SK-N-SH (cell line): Measurements from ENCODE around the gene S100P. TPM values are rescaled to one million over a fixed set of nuclear protein-coding genes. Genes with fewer than 3 reads are reported as not detected.

Experiments used
- CTCF ChIA-PET: fragments of 300-600, 350-600 bp; formaldehyde crosslinking; extraction: SDS; loops from one replicate; lab custom pipeline; 2021; lab: Yijun Ruan, JAX
- POLR2A ChIA-PET: fragments of 350-600 bp; sonication (Branson Sonifier 250); formaldehyde crosslinking; extraction: SDS; loops from one replicate; lab custom pipeline; 2020; ENCODE audit warnings: antibody characterized with exemption, inconsistent platforms; lab: Yijun Ruan, JAX
- DNase-seq: peaks from one replicate; pipeline ENCODE4 v3.0.0; 2012
- H2AFZ ChIP-seq: fragments of 200-600 bp; sonication (generic); 2 replicates; pipeline ENCODE4 v1.8.1; 2016; ENCODE audit warnings: antibody characterized with exemption, mild to moderate bottlenecking, low read depth
- H3F3A ChIP-seq: fragments of 200-600 bp; sonication (generic); replicated peaks from 2 replicates; pipeline ENCODE3; 2016; ENCODE audit warnings: antibody characterized with exemption, mild to moderate bottlenecking; ENCODE audit not compliant: insufficient read depth
- H3K27ac ChIP-seq, 2 experiments: fragments of 200-500 bp in 1 of 2; fragments of 200-600 bp in 1 of 2; sonication (Bioruptor generic) in 1 of 2; sonication (generic), shearing (Covaris generic) in 1 of 2; 2 replicates each; pipeline versions ENCODE4 v1.5.1 to v1.6.1; 2014 to 2016; ENCODE audit warnings: low read depth in 2 of 2, inconsistent platforms in 1 of 2, low read length in 1 of 2, mild to moderate bottlenecking in 1 of 2, mixed read lengths in 1 of 2
- H3K27me3 ChIP-seq: fragments of 200-600 bp; sonication (generic), shearing (Covaris generic); 2 replicates; pipeline ENCODE4 v1.6.1; 2016; ENCODE audit warnings: mixed run types; ENCODE audit not compliant: insufficient read depth
- H3K36me3 ChIP-seq, 2 experiments: fragments of 200-500 bp in 1 of 2; fragments of 200-600 bp in 1 of 2; sonication (Bioruptor generic) in 1 of 2; sonication (generic) in 1 of 2; replicated peaks in 1 of 2; 2 replicates each; pipeline versions ENCODE3 to v1.5.1; 2014 to 2016; ENCODE audit warnings: low read length in 1 of 2, mild to moderate bottlenecking in 1 of 2; ENCODE audit not compliant: insufficient read depth in 2 of 2, control insufficient read depth in 1 of 2
- H3K4me1 ChIP-seq, 2 experiments: fragments of 200-500 bp in 1 of 2; fragments of 200-600 bp in 1 of 2; sonication (Bioruptor generic) in 1 of 2; sonication (generic), shearing (Covaris generic) in 1 of 2; 2 replicates each; pipeline versions ENCODE4 v1.5.1 to v1.6.1; 2014 to 2016; ENCODE audit warnings: low read depth in 1 of 2, low read length in 1 of 2, mixed run types in 1 of 2; ENCODE audit not compliant: insufficient read depth in 2 of 2, control insufficient read depth in 1 of 2
- H3K4me2 ChIP-seq: fragments of 200-600 bp; sonication (generic), shearing (Covaris generic); 2 replicates; pipeline ENCODE4 v1.6.1; 2017; ENCODE audit warnings: mixed run types
- H3K4me3 ChIP-seq, 2 experiments: fragments of 200-500 bp in 1 of 2; fragments of 200-600 bp in 1 of 2; sonication (Bioruptor generic) in 1 of 2; sonication (generic), shearing (Covaris generic) in 1 of 2; 2 replicates each; pipeline versions ENCODE4 v1.5.1 to v1.8.1; 2014 to 2016; ENCODE audit warnings: low read depth in 2 of 2, inconsistent platforms in 1 of 2, low read length in 1 of 2, mild to moderate bottlenecking in 1 of 2, mixed read lengths in 1 of 2, moderate library complexity in 1 of 2
- H3K79me2 ChIP-seq: fragments of 200-600 bp; sonication (generic); 2 replicates; pipeline ENCODE4 v1.8.1; 2017; ENCODE audit warnings: mild to moderate bottlenecking; ENCODE audit not compliant: insufficient read depth
- H3K9ac ChIP-seq: fragments of 200-600 bp; sonication (generic); 2 replicates; pipeline ENCODE4 v1.6.1; 2017; ENCODE audit warnings: mixed run types
- H3K9me2 ChIP-seq: fragments of 200-600 bp; sonication (generic); 2 replicates; pipeline ENCODE4 v1.6.1; 2017; ENCODE audit warnings: mixed run types
- H3K9me3 ChIP-seq: fragments of 200-600 bp; sonication (generic); 2 replicates; pipeline ENCODE4 v1.6.1; 2017; ENCODE audit warnings: mixed run types, mild to moderate bottlenecking, moderate library complexity
- H4K20me1 ChIP-seq: fragments of 200-600 bp; sonication (generic); 2 replicates; pipeline ENCODE4 v1.6.1; 2017; ENCODE audit warnings: mild to moderate bottlenecking, mixed run types; ENCODE audit not compliant: insufficient read depth
- CHD2 ChIP-seq: fragments of 150-350 bp; IDR thresholded peaks from 2 replicates; pipeline ENCODE4 v1.6.1; 2018; ENCODE audit warnings: low read length; ENCODE audit not compliant: partially characterized antibody
- ELF1 ChIP-seq: IDR thresholded peaks from 2 replicates; pipeline ENCODE4 v1.4.0; 2012
- EZH2phosphoT487 ChIP-seq: fragments of 200-600 bp; sonication (generic); IDR thresholded peaks from 2 replicates; pipeline ENCODE4 v1.6.1; 2017; ENCODE audit warnings: low read depth, mixed run types, mild to moderate bottlenecking, antibody characterized with exemption, moderate library complexity, borderline replicate concordance
- FOXM1 ChIP-seq: IDR thresholded peaks from 2 replicates; pipeline ENCODE4 v1.4.0; 2012; ENCODE audit warnings: low read depth, mild to moderate bottlenecking
- GABPA ChIP-seq: IDR thresholded peaks from 2 replicates; pipeline ENCODE4 v1.4.0; 2012; ENCODE audit warnings: low read depth, mild to moderate bottlenecking
- MAX ChIP-seq: IDR thresholded peaks from 2 replicates; pipeline ENCODE4 v1.4.0; 2012; ENCODE audit warnings: low read depth
- MEF2A ChIP-seq: IDR thresholded peaks from 2 replicates; pipeline ENCODE4 v1.4.0; 2012; ENCODE audit warnings: low read depth, borderline replicate concordance
- NFIC ChIP-seq: IDR thresholded peaks from 2 replicates; pipeline ENCODE4 v1.4.0; 2012; ENCODE audit warnings: borderline replicate concordance
- NRF1 ChIP-seq: IDR thresholded peaks from 2 replicates; pipeline ENCODE4 v1.6.1; 2012; ENCODE audit warnings: low read depth, mild to moderate bottlenecking, low read length
- POLR2AphosphoS5 ChIP-seq: IDR thresholded peaks from 2 replicates; pipeline ENCODE4 v1.6.1; 2012; ENCODE audit warnings: low read depth, low read length
- RXRA ChIP-seq: IDR thresholded peaks from 2 replicates; pipeline ENCODE4 v1.4.0; 2012; ENCODE audit warnings: low read depth, mild to moderate bottlenecking, borderline replicate concordance
- SIN3A ChIP-seq: IDR thresholded peaks from 2 replicates; pipeline ENCODE4 v1.6.1; 2012; ENCODE audit warnings: low read depth, mild to moderate bottlenecking, low read length, moderate library complexity, borderline replicate concordance
- SMC3 ChIP-seq: IDR thresholded peaks from 2 replicates; pipeline ENCODE4 v1.6.1; 2012; ENCODE audit warnings: low read depth, low read length, improper control_type of control experiment
- TAF1 ChIP-seq: IDR thresholded peaks from 2 replicates; pipeline ENCODE4 v1.6.1; 2012; ENCODE audit warnings: low read depth, mild to moderate bottlenecking, low read length, moderate library complexity, borderline replicate concordance
- TEAD4 ChIP-seq: IDR thresholded peaks from 2 replicates; pipeline ENCODE4 v1.4.0; 2012; ENCODE audit warnings: mild to moderate bottlenecking, borderline replicate concordance; ENCODE audit not compliant: insufficient read depth
- USF2 ChIP-seq: fragments of 150-350 bp; IDR thresholded peaks from 2 replicates; pipeline ENCODE4 v1.6.1; 2017; ENCODE audit warnings: antibody characterized with exemption, low read length, low read depth, borderline replicate concordance
- YY1 ChIP-seq: IDR thresholded peaks from 2 replicates; pipeline ENCODE4 v1.4.0; 2012; ENCODE audit warnings: low read depth, mild to moderate bottlenecking
- WGBS: methylation state at CpG from one replicate; pipeline ENCODE4 v1.1.6; 2017; ENCODE audit warnings: low lambda C conversion rate; 5-methylcytosine and 5-hydroxymethylcytosine counted together
- polyA plus RNA-seq, 3 experiments: library from polyadenylated mRNA; depleted of rRNA; stranded (reverse); fragments of >200 nt; gene quantifications; 2 replicates each; pipeline ENCODE4 v1.2.3, GENCODE V29; 2012
- TF ChIP-seq, protein P1 (sequence below): IDR thresholded peaks from 2 replicates; pipeline ENCODE4 v1.4.0; 2012; ENCODE audit warnings: low read depth, borderline replicate concordance
- TF ChIP-seq, protein P2 (sequence below): fragments of 150-350 bp; IDR thresholded peaks from 2 replicates; pipeline ENCODE4 v1.6.1; 2016; ENCODE audit warnings: mild to moderate bottlenecking, low read depth, low read length
- TF ChIP-seq, protein P3 (sequence below): IDR thresholded peaks from 2 replicates; pipeline ENCODE4 v1.4.0; 2012; ENCODE audit warnings: low read depth, borderline replicate concordance

Gene S100P
- polyA plus RNA-seq, 1 of the 3 experiments (the other 2 are of a cell fraction): not detected

DNA sequence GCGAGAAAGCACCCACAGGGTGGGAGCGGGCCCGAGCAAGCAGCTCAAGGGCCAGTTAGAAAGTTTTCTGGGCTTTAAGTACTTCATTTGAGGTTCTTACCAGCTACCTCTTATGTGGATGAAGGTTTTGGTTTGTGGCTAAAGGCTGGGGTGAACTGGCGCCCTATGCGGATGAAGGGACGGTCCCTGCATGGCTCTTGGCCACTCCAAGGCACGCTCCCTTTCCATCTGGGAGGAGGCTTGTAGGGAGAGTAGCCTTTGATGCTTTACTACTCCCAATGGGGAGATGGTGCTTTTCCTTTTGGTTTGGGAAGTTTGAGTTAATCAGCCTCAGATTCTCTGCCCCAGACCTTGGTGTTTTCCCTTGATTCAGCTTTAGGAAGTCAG lies 35.5 kb upstream of the S100P start:
- no peak overlapping the region for H3K4me3 ChIP-seq
- WGBS: 94% methylated on average over 7 of the region's 7 CpGs

More for the DNA sequence above, 35.5 kb upstream of the S100P start:
- Histone ChIP-seq H3K4me1 (no peaks in the 10 kb centered on the region), H4K20me1 (no peaks in the 10 kb centered on the region), H3K27ac (no peak overlapping the region), H2AFZ (no peak overlapping the region), H3K9me3 (no peaks in the 10 kb centered on the region), H3K36me3 (no peaks in the 10 kb centered on the region), H3K27me3 (no peaks in the 10 kb centered on the region), H3K4me2 (no peak overlapping the region), H3K79me2 (no peaks in the 10 kb centered on the region), H3F3A (no peaks in the 10 kb centered on the region), H3K9ac (no peak overlapping the region), H3K9me2 (no peaks in the 10 kb centered on the region)
- TF ChIP-seq USF2: no peak
- no peak for TF ChIP-seq TEAD4
- no peak for TF ChIP-seq FOXM1
- TF ChIP-seq CHD2: no peak
- TF ChIP-seq ELF1: no peak
- no peak for TF ChIP-seq GABPA
- no peak for TF ChIP-seq YY1
- no peak for TF ChIP-seq EZH2phosphoT487
- TF ChIP-seq SIN3A: no peak
- TF ChIP-seq POLR2AphosphoS5: no peak
- no peak for TF ChIP-seq TAF1
- no peak for TF ChIP-seq MEF2A
- TF ChIP-seq NRF1: no peak
- TF ChIP-seq, protein P1, sequence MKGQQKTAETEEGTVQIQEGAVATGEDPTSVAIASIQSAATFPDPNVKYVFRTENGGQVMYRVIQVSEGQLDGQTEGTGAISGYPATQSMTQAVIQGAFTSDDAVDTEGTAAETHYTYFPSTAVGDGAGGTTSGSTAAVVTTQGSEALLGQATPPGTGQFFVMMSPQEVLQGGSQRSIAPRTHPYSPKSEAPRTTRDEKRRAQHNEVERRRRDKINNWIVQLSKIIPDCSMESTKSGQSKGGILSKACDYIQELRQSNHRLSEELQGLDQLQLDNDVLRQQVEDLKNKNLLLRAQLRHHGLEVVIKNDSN: no peak
- TF ChIP-seq, protein P2, sequence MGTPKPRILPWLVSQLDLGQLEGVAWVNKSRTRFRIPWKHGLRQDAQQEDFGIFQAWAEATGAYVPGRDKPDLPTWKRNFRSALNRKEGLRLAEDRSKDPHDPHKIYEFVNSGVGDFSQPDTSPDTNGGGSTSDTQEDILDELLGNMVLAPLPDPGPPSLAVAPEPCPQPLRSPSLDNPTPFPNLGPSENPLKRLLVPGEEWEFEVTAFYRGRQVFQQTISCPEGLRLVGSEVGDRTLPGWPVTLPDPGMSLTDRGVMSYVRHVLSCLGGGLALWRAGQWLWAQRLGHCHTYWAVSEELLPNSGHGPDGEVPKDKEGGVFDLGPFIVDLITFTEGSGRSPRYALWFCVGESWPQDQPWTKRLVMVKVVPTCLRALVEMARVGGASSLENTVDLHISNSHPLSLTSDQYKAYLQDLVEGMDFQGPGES: no peak
- TF ChIP-seq MAX: no peak
- no peak for TF ChIP-seq RXRA
- TF ChIP-seq, protein P3, sequence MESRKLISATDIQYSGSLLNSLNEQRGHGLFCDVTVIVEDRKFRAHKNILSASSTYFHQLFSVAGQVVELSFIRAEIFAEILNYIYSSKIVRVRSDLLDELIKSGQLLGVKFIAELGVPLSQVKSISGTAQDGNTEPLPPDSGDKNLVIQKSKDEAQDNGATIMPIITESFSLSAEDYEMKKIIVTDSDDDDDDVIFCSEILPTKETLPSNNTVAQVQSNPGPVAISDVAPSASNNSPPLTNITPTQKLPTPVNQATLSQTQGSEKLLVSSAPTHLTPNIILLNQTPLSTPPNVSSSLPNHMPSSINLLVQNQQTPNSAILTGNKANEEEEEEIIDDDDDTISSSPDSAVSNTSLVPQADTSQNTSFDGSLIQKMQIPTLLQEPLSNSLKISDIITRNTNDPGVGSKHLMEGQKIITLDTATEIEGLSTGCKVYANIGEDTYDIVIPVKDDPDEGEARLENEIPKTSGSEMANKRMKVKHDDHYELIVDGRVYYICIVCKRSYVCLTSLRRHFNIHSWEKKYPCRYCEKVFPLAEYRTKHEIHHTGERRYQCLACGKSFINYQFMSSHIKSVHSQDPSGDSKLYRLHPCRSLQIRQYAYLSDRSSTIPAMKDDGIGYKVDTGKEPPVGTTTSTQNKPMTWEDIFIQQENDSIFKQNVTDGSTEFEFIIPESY: no peak
- no peak for TF ChIP-seq SMC3
- no peak for TF ChIP-seq NFIC
- DNase-seq: no peak
- CTCF ChIA-PET: interaction anchor here (1.7 kb wide), 1 partner anchor 11 kb away, joined by 3 read pairs; no protein-coding TSS in a partner anchor
- POLR2A ChIA-PET: no interaction called here
